Suppressor macrophage treated with lipopolysaccharide for 1 hour (primary cell): ENCODE measurements around the gene CEND1.

ENCODE experiments used
- DNase-seq, 3 donors: peaks; one replicate each; pipeline ENCODE4 v3.0.0-alpha.2; 2020 to 2022

The CEND1 gene

GRCh38 chr11:811446-812245 lies 21.8 kb upstream of the CEND1 start:
- DNase-seq: peak in 2 of 3 donors; percentile 39 to 41

- no peak for DNase-seq
These were observed 20.2 kb upstream of the CEND1 start for GRCh38 chr11:810040-810567.

- DNase-seq: peak; percentile 99
These were observed 19.6 kb upstream of the CEND1 start, which contains the start of gene RPLP2 for GRCh38 chr11:809287-810039. Gene RPLP2 (plus strand): TSS chr11:809967. CDS start chr11:810235, 268 bp downstream.

- DNase-seq: no peak
These were observed 18.8 kb upstream of the CEND1 start for GRCh38 chr11:808427-809286.

- DNase-seq: no peak
These were observed 14.7 kb upstream of the CEND1 start for GRCh38 chr11:804599-804964.

GRCh38 chr11:803770-804598 lies 14.1 kb upstream of the CEND1 start:
- DNase-seq: peak in 1 of 3 donors; percentile 26

GRCh38 chr11:803467-803742 lies 13.5 kb upstream of the CEND1 start:
- no peak for DNase-seq

- no peak for DNase-seq
These were observed 13.0 kb upstream of the CEND1 start for GRCh38 chr11:802693-803466.

- no peak for DNase-seq
These were observed 12.2 kb upstream of the CEND1 start for GRCh38 chr11:802018-802617.

GRCh38 chr11:801097-801780 lies 11.3 kb upstream of the CEND1 start:
- no peak for DNase-seq

- no peak for DNase-seq
These were observed 10.6 kb upstream of the CEND1 start for GRCh38 chr11:800473-800872.

GRCh38 chr11:799641-800316 lies 9.9 kb upstream of the CEND1 start:
- no peak for DNase-seq

- DNase-seq: peak; percentile 86 to 97 (median 93)
These were observed 8.3 kb upstream of the CEND1 start, which contains the start of gene SLC25A22 for GRCh38 chr11:798093-798713. Gene SLC25A22 (minus strand): TSS chr11:798281. CDS start chr11:795006, 3,275 bp downstream.

GRCh38 chr11:797296-798092 lies 7.6 kb upstream of the CEND1 start:
- peak; percentile 79 to 89 (median 85) for DNase-seq

GRCh38 chr11:796565-797295 lies 6.8 kb upstream of the CEND1 start:
- DNase-seq: no peak

- peak; percentile 92 to 95 (median 93) for DNase-seq
These were observed 6.0 kb upstream of the CEND1 start for GRCh38 chr11:795634-796564.
